H9 (cell line): Measurements from ENCODE around the gene DUSP1. TPM values are rescaled to one million over a fixed set of nuclear protein-coding genes. Genes with fewer than 3 reads are reported as not detected.

Experiments
- DNase-seq: peaks from one replicate; pipeline ENCODE4 v3.0.0-alpha.2; 2017
- H2AFZ ChIP-seq: one replicate; pipeline ENCODE4 v1.6.1; 2013; ENCODE audit warnings: mild to moderate bottlenecking, low read length, control low read depth, moderate library complexity
- H2AK5ac ChIP-seq: 2 replicates; pipeline ENCODE4 v1.6.1; 2013; ENCODE audit warnings: low read length, control low read depth, mixed read lengths; ENCODE audit not compliant: insufficient read length
- H2BK120ac ChIP-seq: one replicate; pipeline ENCODE4 v1.6.1; 2013; ENCODE audit warnings: low read depth, mild to moderate bottlenecking, low read length, control low read depth, inconsistent platforms; ENCODE audit not compliant: poor library complexity, severe bottlenecking
- H2BK12ac ChIP-seq: 2 replicates; pipeline ENCODE4 v1.6.1; 2013; ENCODE audit warnings: low read length, control low read depth, mixed read lengths, low read depth; ENCODE audit not compliant: insufficient read length
- H2BK15ac ChIP-seq: 2 replicates; pipeline ENCODE4 v1.6.1; 2013; ENCODE audit warnings: low read depth, low read length, control low read depth
- H2BK20ac ChIP-seq: one replicate; pipeline ENCODE4 v1.6.1; 2013; ENCODE audit warnings: low read depth, mild to moderate bottlenecking, low read length, control low read depth, inconsistent platforms; ENCODE audit not compliant: poor library complexity, severe bottlenecking
- H2BK5ac ChIP-seq: 2 replicates; pipeline ENCODE4 v1.6.1; 2013; ENCODE audit warnings: low read length, control low read depth, mixed read lengths; ENCODE audit not compliant: insufficient read length
- H3K14ac ChIP-seq: 2 replicates; pipeline ENCODE4 v1.6.1; 2013; ENCODE audit warnings: low read length, control low read depth; ENCODE audit not compliant: insufficient read depth
- H3K18ac ChIP-seq: 2 replicates; pipeline ENCODE4 v1.6.1; 2013; ENCODE audit warnings: low read depth, mild to moderate bottlenecking, mixed read lengths, low read length, control low read depth; ENCODE audit not compliant: insufficient read length
- H3K23ac ChIP-seq: 2 replicates; pipeline ENCODE4 v1.6.1; 2013; ENCODE audit warnings: low read length, control low read depth, mixed read lengths, low read depth; ENCODE audit not compliant: insufficient read length
- H3K23me2 ChIP-seq: 2 replicates; pipeline ENCODE4 v1.6.1; 2013; ENCODE audit warnings: low read depth, mild to moderate bottlenecking, mixed read lengths, low read length, control low read depth; ENCODE audit not compliant: insufficient read length, poor library complexity, severe bottlenecking
- H3K27ac ChIP-seq: 2 replicates; pipeline ENCODE4 v1.5.1; 2013; ENCODE audit warnings: low read length, control low read depth, mixed read lengths, low read depth; ENCODE audit not compliant: insufficient read length
- H3K27me3 ChIP-seq: 2 replicates; pipeline ENCODE4 v1.6.1; 2013; ENCODE audit warnings: low read length, control low read depth, inconsistent platforms; ENCODE audit not compliant: insufficient read depth
- H3K4ac ChIP-seq: 2 replicates; pipeline ENCODE4 v1.6.1; 2013; ENCODE audit warnings: low read depth, mild to moderate bottlenecking, control low read depth, inconsistent platforms, low read length, moderate library complexity
- H3K4me1 ChIP-seq: 2 replicates; pipeline ENCODE4 v1.6.1; 2013; ENCODE audit warnings: low read length, control low read depth, inconsistent platforms; ENCODE audit not compliant: insufficient read depth
- H3K4me2 ChIP-seq: 2 replicates; pipeline ENCODE4 v1.6.1; 2013; ENCODE audit warnings: low read length, control low read depth, mixed read lengths; ENCODE audit not compliant: insufficient read length, insufficient read depth
- H3K56ac ChIP-seq: 2 replicates; pipeline ENCODE4 v1.6.1; 2013; ENCODE audit warnings: low read depth, mild to moderate bottlenecking, mixed read lengths, low read length, control low read depth; ENCODE audit not compliant: insufficient read length
- H3K79me1 ChIP-seq: 2 replicates; pipeline ENCODE4 v1.6.1; 2013; ENCODE audit warnings: low read depth, mild to moderate bottlenecking, moderate library complexity, low read length, control low read depth, inconsistent platforms; ENCODE audit not compliant: insufficient read depth, poor library complexity, severe bottlenecking
- H3K79me2 ChIP-seq: 2 replicates; pipeline ENCODE4 v1.6.1; 2013; ENCODE audit warnings: low read length, control low read depth, inconsistent platforms; ENCODE audit not compliant: insufficient read depth
- H3K9ac ChIP-seq: 2 replicates; pipeline ENCODE4 v1.6.1; 2013; ENCODE audit warnings: low read length, control low read depth, mixed read lengths; ENCODE audit not compliant: insufficient read length; ENCODE audit errors: extremely low read depth
- H3K9me3 ChIP-seq: one replicate; pipeline ENCODE4 v1.6.1; 2013; ENCODE audit warnings: low read depth, low read length, inconsistent platforms; ENCODE audit not compliant: control insufficient read depth
- H3T11ph ChIP-seq: one replicate; pipeline ENCODE4 v1.6.1; 2013; ENCODE audit warnings: mild to moderate bottlenecking, low read length, control low read depth, inconsistent platforms
- H4K20me1 ChIP-seq: one replicate; pipeline ENCODE4 v1.6.1; 2013; ENCODE audit not compliant: control insufficient read depth, insufficient read length, insufficient read depth
- H4K5ac ChIP-seq: 2 replicates; pipeline ENCODE4 v1.6.1; 2013; ENCODE audit warnings: low read depth, mild to moderate bottlenecking, mixed read lengths, low read length, control low read depth; ENCODE audit not compliant: insufficient read length
- H4K8ac ChIP-seq: replicated peaks from 2 replicates; pipeline ENCODE4 v1.6.1; 2013; ENCODE audit warnings: low read length, control low read depth, mixed read lengths, low read depth; ENCODE audit not compliant: insufficient read length
- H4K91ac ChIP-seq: 2 replicates; pipeline ENCODE4 v1.6.1; 2013; ENCODE audit warnings: low read depth, mild to moderate bottlenecking, moderate library complexity, mixed read lengths, low read length, control low read depth; ENCODE audit not compliant: insufficient read length
- H3K27ac Mint-ChIP-seq, 3 experiments: 2 replicates in 2 of 3; 3 replicates in 1 of 3; pipeline ENCODE4 v1.8.0; 2020 to 2021; ENCODE audit warnings: mixed read lengths in 3 of 3, mild to moderate bottlenecking in 1 of 3, moderate library complexity in 1 of 3
- H3K27me3 Mint-ChIP-seq: 2 replicates; pipeline ENCODE4 v1.8.0; 2021; ENCODE audit warnings: low read depth, mild to moderate bottlenecking, moderate library complexity, mixed read lengths
- H3K36me3 Mint-ChIP-seq, 3 experiments: 2 replicates in 2 of 3; 3 replicates in 1 of 3; pipeline ENCODE4 v1.8.0; 2020 to 2021; ENCODE audit warnings: low read depth in 3 of 3, mixed read lengths in 3 of 3; ENCODE audit not compliant: insufficient read depth in 1 of 3
- H3K4me1 Mint-ChIP-seq, 2 experiments: 2 replicates each; pipeline ENCODE4 v1.8.0; 2020; ENCODE audit warnings: mixed read lengths in 2 of 2
- H3K4me3 Mint-ChIP-seq, 2 experiments: 2 replicates in 1 of 2; 3 replicates in 1 of 2; pipeline ENCODE4 v1.8.0; 2020 to 2021; ENCODE audit warnings: mild to moderate bottlenecking in 2 of 2, mixed read lengths in 2 of 2, moderate library complexity in 1 of 2
- H3K9me3 Mint-ChIP-seq, 2 experiments: 2 replicates in 1 of 2; 3 replicates in 1 of 2; pipeline ENCODE4 v1.8.0; 2020; ENCODE audit warnings: mild to moderate bottlenecking in 2 of 2, mixed read lengths in 2 of 2, moderate library complexity in 1 of 2
- WGBS: extraction: QIAGEN DNeasy Blood & Tissue Kit; methylation state at CpG from one replicate; pipeline ENCODE4 v1.1.7; 2013; ENCODE audit warnings: missing lambda C conversion rate, low lambda C conversion rate, mixed read lengths; ENCODE audit not compliant: insufficient read length; ENCODE audit errors: extremely low coverage; 5-methylcytosine and 5-hydroxymethylcytosine counted together
- total RNA-seq: library from RNA; stranded (reverse); gene quantifications from 2 replicates; pipeline ENCODE4 v1.2.1, GENCODE V29; 2021
- TF ChIP-seq, protein P1 (sequence below): fragments of 200-600 bp; sonication (generic); conservative IDR thresholded peaks from 3 replicates; pipeline ENCODE4 v1.8.0; 2021; ENCODE audit warnings: antibody characterized with exemption, mild to moderate bottlenecking

The DUSP1 gene
- total RNA-seq, 1 experiment from 2014 or later: 10.9 TPM

DNA sequence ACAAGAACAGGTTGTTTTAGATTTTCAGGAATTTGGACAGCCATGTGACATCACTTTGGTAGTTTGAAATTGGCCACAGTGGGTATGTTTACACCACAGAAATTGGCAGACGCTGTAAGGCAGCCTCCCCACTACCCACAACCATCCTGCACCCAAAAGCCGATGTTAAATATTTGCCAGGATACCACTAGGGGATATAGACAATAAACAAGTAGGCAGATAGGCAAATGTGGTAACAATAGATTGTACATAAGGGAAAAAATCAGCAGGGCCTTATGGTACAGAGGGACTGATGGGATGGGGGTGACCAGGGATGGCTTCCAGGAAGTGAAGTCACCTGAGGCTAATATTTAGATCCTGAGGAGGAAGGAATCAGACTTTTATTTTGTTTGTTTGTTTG, 31.1 kb upstream of the DUSP1 start:
- Histone ChIP-seq H3K23ac (no peak overlapping the region), H3K18ac (no peak overlapping the region), H3K23me2 (no peaks in the 10 kb centered on the region), H3K9ac (no peak overlapping the region), H2BK15ac (no peak overlapping the region), H3K79me2 (no peaks in the 10 kb centered on the region), H3K56ac (no peak overlapping the region), H3T11ph (no peak overlapping the region), H4K5ac (no peak overlapping the region), H3K27me3 (no peaks in the 10 kb centered on the region), H3K27ac (no peak overlapping the region), H3K4me1 (peaks cover 7% of the 10 kb centered on the region), H2BK120ac (no peak overlapping the region), H2BK20ac (no peak overlapping the region), H3K4me2 (no peak overlapping the region), H2AK5ac (no peak overlapping the region), H4K8ac (no peak overlapping the region), H3K9me3 (no peaks in the 10 kb centered on the region), H4K20me1 (no peaks in the 10 kb centered on the region), H2BK12ac (no peak overlapping the region), H2BK5ac (no peak overlapping the region), H3K4ac (no peak overlapping the region), H4K91ac (no peak overlapping the region), H3K14ac (no peak overlapping the region), H3K79me1 (no peaks in the 10 kb centered on the region), H2AFZ (no peak overlapping the region)
- Mint-ChIP-seq H3K9me3 (no peaks in the 10 kb centered on the region), H3K36me3 (no peaks in the 10 kb centered on the region), H3K4me1 (peaks cover 7 to 10% of the 10 kb centered on the region in 2 experiments), H3K4me3 (no peak overlapping the region), H3K27me3 (peaks cover 16% of the 10 kb centered on the region), H3K27ac (no peak overlapping the region; a peak in 2 of 7 replicates)
- TF ChIP-seq, protein P1, sequence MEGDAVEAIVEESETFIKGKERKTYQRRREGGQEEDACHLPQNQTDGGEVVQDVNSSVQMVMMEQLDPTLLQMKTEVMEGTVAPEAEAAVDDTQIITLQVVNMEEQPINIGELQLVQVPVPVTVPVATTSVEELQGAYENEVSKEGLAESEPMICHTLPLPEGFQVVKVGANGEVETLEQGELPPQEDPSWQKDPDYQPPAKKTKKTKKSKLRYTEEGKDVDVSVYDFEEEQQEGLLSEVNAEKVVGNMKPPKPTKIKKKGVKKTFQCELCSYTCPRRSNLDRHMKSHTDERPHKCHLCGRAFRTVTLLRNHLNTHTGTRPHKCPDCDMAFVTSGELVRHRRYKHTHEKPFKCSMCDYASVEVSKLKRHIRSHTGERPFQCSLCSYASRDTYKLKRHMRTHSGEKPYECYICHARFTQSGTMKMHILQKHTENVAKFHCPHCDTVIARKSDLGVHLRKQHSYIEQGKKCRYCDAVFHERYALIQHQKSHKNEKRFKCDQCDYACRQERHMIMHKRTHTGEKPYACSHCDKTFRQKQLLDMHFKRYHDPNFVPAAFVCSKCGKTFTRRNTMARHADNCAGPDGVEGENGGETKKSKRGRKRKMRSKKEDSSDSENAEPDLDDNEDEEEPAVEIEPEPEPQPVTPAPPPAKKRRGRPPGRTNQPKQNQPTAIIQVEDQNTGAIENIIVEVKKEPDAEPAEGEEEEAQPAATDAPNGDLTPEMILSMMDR: no peak
- DNase-seq: no peak
- no CpG with 5 or more reads among the region's 2 CpGs for WGBS
